Measurements from ENCODE around the gene GMPR2. TPM values are rescaled to one million over a fixed set of nuclear protein-coding genes. Genes with fewer than 3 reads are reported as not detected.

GMPR2 gene
- total and polyA plus RNA-seq, 2 of the 13 experiments (the other 11 are each of a cell fraction or from before 2014, with no cell fraction given) = 210 to 273 TPM

GRCh38 chr14:24260026-24260779, 27.5 kb downstream of the GMPR2 start (continued):
- TF ChIP-seq MTA1 (CRISPR knock-in tag; IDR thresholded peaks at IDR 0.05; ENCODE audit: borderline replicate concordance) (peak; percentile 71), ZNF260 (CRISPR knock-in tag; IDR thresholded peaks at IDR 0.05; ENCODE audit: borderline replicate concordance, low read depth) (no peak), HNF4A (CRISPR knock-in tag; IDR thresholded peaks at IDR 0.05) (peak; percentile 73), ZNF230 (CRISPR knock-in tag; IDR thresholded peaks at IDR 0.05) (0 out of 2 replicates have a peak, but pooled peaks have one; percentile 0), POGK (CRISPR knock-in tag; conservative IDR thresholded peaks at IDR 0.05) (no peak), KDM5B (CRISPR knock-in tag; IDR thresholded peaks at IDR 0.05; ENCODE audit: borderline replicate concordance) (peak; percentile 60; the same call in 1 of the 2 replicates), ZBTB7B (CRISPR knock-in tag; IDR thresholded peaks at IDR 0.05) (0 out of 2 replicates have a peak, but pooled peaks have one; percentile 19), NR2F6 (IDR thresholded peaks at IDR 0.05) (no peak; the same call in 1 of the 2 replicates), NR2F6 (CRISPR knock-in tag; IDR thresholded peaks at IDR 0.05) (peak; percentile 56; the same call in 1 of the 2 replicates), ZNF484 (CRISPR knock-in tag; IDR thresholded peaks at IDR 0.05; ENCODE audit: borderline replicate concordance, low read depth) (no peak), TCF12 (IDR thresholded peaks at IDR 0.05) (no peak), TCF12 (CRISPR knock-in tag; IDR thresholded peaks at IDR 0.05) (0 out of 2 replicates have a peak, but pooled peaks have one; percentile 30), NRL (CRISPR knock-in tag; IDR thresholded peaks at IDR 0.05; ENCODE audit: borderline replicate concordance) (peak; percentile 66), DNMT1 (CRISPR knock-in tag; IDR thresholded peaks at IDR 0.05) (0 out of 2 replicates have a peak, but pooled peaks have one; percentile 46), HMGA1 (CRISPR knock-in tag; conservative IDR thresholded peaks at IDR 0.05) (no peak), HINFP (CRISPR knock-in tag; IDR thresholded peaks at IDR 0.05; ENCODE audit: low read depth) (peak; percentile 29; the same call in 1 of the 2 replicates), SALL1 (CRISPR knock-in tag; IDR thresholded peaks at IDR 0.05) (peak; percentile 37; the same call in 1 of the 2 replicates), WIZ (CRISPR knock-in tag; IDR thresholded peaks at IDR 0.05) (0 out of 2 replicates have a peak, but pooled peaks have one; percentile 43), ZNF333 (CRISPR knock-in tag; IDR thresholded peaks at IDR 0.05; ENCODE audit: borderline replicate concordance) (0 out of 2 replicates have a peak, but pooled peaks have one; percentile 65), HOXA3 (CRISPR knock-in tag; IDR thresholded peaks at IDR 0.05) (peak; percentile 43; the same call in 1 of the 2 replicates), NONO (IDR thresholded peaks at IDR 0.05) (no peak), NONO (CRISPR knock-in tag; conservative IDR thresholded peaks at IDR 0.05) (peak; percentile 28; the same call in 1 of the 2 replicates)
- TF ChIP-seq, protein P1, sequence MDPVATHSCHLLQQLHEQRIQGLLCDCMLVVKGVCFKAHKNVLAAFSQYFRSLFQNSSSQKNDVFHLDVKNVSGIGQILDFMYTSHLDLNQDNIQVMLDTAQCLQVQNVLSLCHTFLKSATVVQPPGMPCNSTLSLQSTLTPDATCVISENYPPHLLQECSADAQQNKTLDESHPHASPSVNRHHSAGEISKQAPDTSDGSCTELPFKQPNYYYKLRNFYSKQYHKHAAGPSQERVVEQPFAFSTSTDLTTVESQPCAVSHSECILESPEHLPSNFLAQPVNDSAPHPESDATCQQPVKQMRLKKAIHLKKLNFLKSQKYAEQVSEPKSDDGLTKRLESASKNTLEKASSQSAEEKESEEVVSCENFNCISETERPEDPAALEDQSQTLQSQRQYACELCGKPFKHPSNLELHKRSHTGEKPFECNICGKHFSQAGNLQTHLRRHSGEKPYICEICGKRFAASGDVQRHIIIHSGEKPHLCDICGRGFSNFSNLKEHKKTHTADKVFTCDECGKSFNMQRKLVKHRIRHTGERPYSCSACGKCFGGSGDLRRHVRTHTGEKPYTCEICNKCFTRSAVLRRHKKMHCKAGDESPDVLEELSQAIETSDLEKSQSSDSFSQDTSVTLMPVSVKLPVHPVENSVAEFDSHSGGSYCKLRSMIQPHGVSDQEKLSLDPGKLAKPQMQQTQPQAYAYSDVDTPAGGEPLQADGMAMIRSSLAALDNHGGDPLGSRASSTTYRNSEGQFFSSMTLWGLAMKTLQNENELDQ (CRISPR knock-in tag; IDR thresholded peaks at IDR 0.05; ENCODE audit: borderline replicate concordance) = no peak
